GM12878 (cell line): ENCODE data around the gene MAFG. TPM values are rescaled to one million over a fixed set of nuclear protein-coding genes. Genes with fewer than 3 reads are reported as not detected.

Experiments used
- ATAC-seq: fragments of 200-7000 bp; cut with Tn5 transposase; 3 replicates; pipeline ENCODE4 v1.9.1; 2020; ENCODE audit warnings: mild to moderate bottlenecking, moderate library complexity
- BruUV-seq: library from RNA; stranded (reverse); fragments of 400-500 nt; replicated peaks from 2 replicates; lab custom pipeline; 2021; lab: Mats Ljungman, UMichigan
- CTCF ChIA-PET: fragments of 300-600 bp; sonication (Branson Sonifier 250); formaldehyde crosslinking; extraction: SDS; loops from one replicate; lab custom pipeline; 2021; ENCODE audit warnings: inconsistent platforms; lab: Yijun Ruan, JAX
- POLR2A ChIA-PET: fragments of 350-600 bp; formaldehyde crosslinking; extraction: SDS; loops from one replicate; lab custom pipeline; 2021; ENCODE audit warnings: inconsistent platforms; lab: Charles Lee
- RAD21 ChIA-PET: fragments of 300-600 bp; sonication (Branson Sonifier 250); formaldehyde crosslinking; loops from one replicate; lab custom pipeline; 2023; ENCODE audit warnings: antibody characterized with exemption; ENCODE audit not compliant: unreplicated experiment; lab: Charles Lee
- SMC1A ChIA-PET: fragments of 300-600 bp; sonication (Branson Sonifier 250); formaldehyde crosslinking; loops from one replicate; lab custom pipeline; 2023; ENCODE audit not compliant: unreplicated experiment, uncharacterized antibody; lab: Charles Lee
- DNase-seq: peaks from one replicate; pipeline ENCODE4 v3.0.0-alpha.2; 2011; ENCODE audit warnings: low read depth, low spot score
- FAIRE-seq: peaks from 3 replicates; lab custom pipeline; 2011; peaks lifted over from hg19 to GRCh38; lab: Jason Lieb, UNC
- H2AFZ ChIP-seq: 2 replicates; pipeline ENCODE4 v1.6.0; 2011; ENCODE audit warnings: low read depth, low read length, control low read depth; ENCODE audit not compliant: control insufficient read depth
- H3K27ac ChIP-seq: 2 replicates; pipeline ENCODE4 v1.5.1; 2011; ENCODE audit warnings: control low read depth; ENCODE audit not compliant: control insufficient read depth, insufficient read depth
- H3K27me3 ChIP-seq, 2 experiments: replicated peaks in 1 of 2; 2 replicates each; pipeline versions ENCODE4 v1.6.0 to v1.6.1; 2011; ENCODE audit warnings: low read length in 1 of 2; ENCODE audit not compliant: control insufficient read depth in 2 of 2, insufficient read depth in 2 of 2
- H3K36me3 ChIP-seq, 2 experiments: 2 replicates each; pipeline ENCODE4 v1.5.1; 2011; ENCODE audit warnings: low read length in 1 of 2; ENCODE audit not compliant: control insufficient read depth in 2 of 2, insufficient read depth in 2 of 2
- H3K4me1 ChIP-seq: 2 replicates; pipeline ENCODE4 v1.6.1; 2011; ENCODE audit warnings: mild to moderate bottlenecking, low read length, moderate library complexity, mixed read lengths; ENCODE audit not compliant: control insufficient read depth, insufficient read depth
- H3K4me2 ChIP-seq: 2 replicates; pipeline ENCODE4 v1.6.0; 2011; ENCODE audit warnings: control low read depth; ENCODE audit not compliant: control insufficient read depth, insufficient read depth
- H3K4me3 ChIP-seq: fragments of 200-600 bp; sonication (generic); 2 replicates; pipeline ENCODE4 v1.5.1; 2016
- H3K79me2 ChIP-seq: 2 replicates; pipeline ENCODE4 v1.6.0; 2011; ENCODE audit warnings: low read length; ENCODE audit not compliant: control insufficient read depth, insufficient read depth
- H3K9ac ChIP-seq: 2 replicates; pipeline ENCODE4 v1.8.0; 2011; ENCODE audit warnings: low read length, control low read depth, mixed read lengths; ENCODE audit not compliant: control insufficient read depth, insufficient read depth
- H3K9me3 ChIP-seq: replicated peaks from 3 replicates; pipeline ENCODE4 v1.5.1; 2011; ENCODE audit warnings: mild to moderate bottlenecking, low read length; ENCODE audit not compliant: control insufficient read depth, insufficient read depth
- H4K20me1 ChIP-seq: 2 replicates; pipeline ENCODE4 v1.6.0; 2011; ENCODE audit not compliant: control insufficient read depth, insufficient read depth
- ATF2 ChIP-seq: IDR thresholded peaks from 2 replicates; pipeline ENCODE4 v1.6.1; 2012; ENCODE audit warnings: low read length, inconsistent platforms
- HDAC6 ChIP-seq: fragments of 200-600 bp; sonication (generic); IDR thresholded peaks from one replicate; pipeline ENCODE4 v1.8.0; 2017; ENCODE audit warnings: antibody characterized with exemption; ENCODE audit not compliant: unreplicated experiment
- IKZF1 ChIP-seq: fragments of 450-650 bp; conservative IDR thresholded peaks from 2 replicates; pipeline ENCODE4 v1.6.1; 2017; ENCODE audit warnings: antibody characterized with exemption, mild to moderate bottlenecking
- IKZF2 ChIP-seq, 2 experiments: fragments of 450-650 bp; IDR thresholded peaks; 2 replicates each; pipeline ENCODE4 v1.6.1; 2017; ENCODE audit warnings: mild to moderate bottlenecking in 2 of 2, moderate library complexity in 2 of 2
- IRF3 ChIP-seq: fragments of 450-650 bp; IDR thresholded peaks from 2 replicates; pipeline ENCODE4 v1.6.1; 2014; ENCODE audit warnings: mild to moderate bottlenecking
- IRF5 ChIP-seq: fragments of 450-650 bp; IDR thresholded peaks from 2 replicates; pipeline ENCODE4 v1.6.1; 2017; ENCODE audit warnings: borderline replicate concordance
- MTA3 ChIP-seq: IDR thresholded peaks from 2 replicates; pipeline ENCODE4 v1.6.1; 2012; ENCODE audit warnings: low read length, inconsistent platforms, borderline replicate concordance
- NKRF ChIP-seq: fragments of 450-650 bp; conservative IDR thresholded peaks from 2 replicates; pipeline ENCODE4 v1.6.1; 2017; ENCODE audit warnings: mild to moderate bottlenecking, moderate library complexity
- STAT3 ChIP-seq: IDR thresholded peaks from 2 replicates; pipeline ENCODE4 v1.6.1; 2011; ENCODE audit warnings: low read depth, low read length, improper control_type of control experiment
- USF1 ChIP-seq: IDR thresholded peaks from 2 replicates; pipeline ENCODE4 v1.6.1; 2011; ENCODE audit warnings: borderline replicate concordance, low read depth, mild to moderate bottlenecking, moderate library complexity, mixed read lengths, low read length; ENCODE audit not compliant: insufficient read depth; ENCODE audit errors: extremely low read length
- ZBED1 ChIP-seq: IDR thresholded peaks from 2 replicates; pipeline ENCODE4 v1.6.1; 2016; ENCODE audit warnings: borderline replicate concordance
- ZBTB33 ChIP-seq: fragments of 450-650 bp; IDR thresholded peaks from 2 replicates; pipeline ENCODE4 v1.6.1; 2017; ENCODE audit warnings: mild to moderate bottlenecking
- WGBS: methylation state at CpG from one replicate; pipeline ENCODE4 v1.1.6; 2016; ENCODE audit warnings: low lambda C conversion rate; ENCODE audit not compliant: insufficient replicate concordance, insufficient coverage; ENCODE audit errors: missing lambda C conversion rate; 5-methylcytosine and 5-hydroxymethylcytosine counted together
- in situ Hi-C: fragments of 300-500 bp; cut with MboI; formaldehyde crosslinking; loops from 9 replicates; pipeline ENCODE4 v1.14.3; 2018; ENCODE audit warnings: mixed read lengths
- intact Hi-C: fragments of 100-400 bp; cut with micrococcal nuclease; formaldehyde crosslinking; loops from one replicate; pipeline ENCODE4 v1.14.2; 2022; ENCODE audit not compliant: unreplicated experiment
- polyA plus RNA-seq, 11 experiments: library from polyadenylated mRNA; depleted of rRNA in 4 of 11; unstranded in 6 of 11; stranded (reverse) in 5 of 11; fragments of >200 nt; fragmentation: Nextera tagmentation in 4 of 11; fragmentation: Illumina TruSeq in 1 of 11; extraction: Ambion mirVana in 4 of 11; extraction: Trizol in 1 of 11; gene quantifications; 1 replicate in 1 of 11; 2 replicates in 10 of 11; pipeline versions ENCODE4 v1.2.1 to v1.2.3, GENCODE V29; 2011 to 2016; ENCODE audit warnings: inconsistent platforms in 2 of 11, missing spikeins in 2 of 11, low read depth in 1 of 11
- total RNA-seq, 4 experiments: library from RNA; depleted of rRNA in 3 of 4; stranded (reverse); fragments of >200 nt in 3 of 4; fragmentation: Illumina TruSeq in 1 of 4; extraction: Trizol in 1 of 4; gene quantifications; 2 replicates each; pipeline versions ENCODE4 v1.2.1 to v1.2.3, GENCODE V29; 2013 to 2021

Gene MAFG
- total and polyA plus RNA-seq, 10 of the 15 experiments (the other 5 are each of a cell fraction or from before 2014, with no cell fraction given): 0.48 to 20.1 (median 7.6) TPM

- Histone ChIP-seq H3K27me3 (no peaks in the 10 kb centered on the region), H3K36me3 (peaks cover 2 to 24% of the 10 kb centered on the region in 2 experiments; a peak in 2 of 4 replicates), H3K4me3 (peak overlapping the region; percentile 95), H3K79me2 (peaks cover 53% of the 10 kb centered on the region), H3K4me2 (peak overlapping the region; percentile 81), H3K4me1 (0 out of 2 replicates have a peak, but pooled peaks cover 8% of the 10 kb centered on the region), H2AFZ (no peak overlapping the region), H3K9ac (peak overlapping the region; percentile 91), H4K20me1 (0 out of 2 replicates have a peak, but pooled peaks cover 3% of the 10 kb centered on the region), H3K27ac (peak overlapping the region; percentile 83), H3K9me3 (no peaks in the 10 kb centered on the region)
- ChIA-PET RAD21 (interaction anchor here (0.9 to 2.1 kb wide), 6 partner anchors 8 to 86 kb away, joined by 3 to 8 read pairs (median 4); partner anchors contain the start of genes ALYREF and ANAPC11), POLR2A (interaction anchor here (0.6 to 3.5 kb wide), 13 partner anchors 7 to 229 kb away, joined by 3 to 26 read pairs (median 6); partner anchors contain the start of genes ALYREF, ANAPC11, FASN and MCRIP1), CTCF (interaction anchor here (0.6 to 2.5 kb wide), 21 partner anchors 9 to 168 kb away, joined by 3 to 10 read pairs (median 4); partner anchors contain the start of genes DCXR, MAFG and P4HB), SMC1A (interaction anchor here (0.8 to 1.7 kb wide), 4 partner anchors 8 to 44 kb away, joined by 3 to 7 read pairs (median 5); partner anchors contain the start of gene ANAPC11)
- 5% methylated on average over 47 of the region's 52 CpGs for WGBS
- in situ Hi-C loops: no loop called here
- no TSS peak for BruUV-seq
- ATAC-seq: peak; percentile 60
- intact Hi-C loops: loop anchor here (5.0 kb wide), 1 partner anchor 58 kb away; the partner anchor contains the start of gene MAFG
- FAIRE-seq: no peak
- no peak for DNase-seq
- no peak for TF ChIP-seq USF1
- TF ChIP-seq ATF2: no peak
- no peak for TF ChIP-seq STAT3
- TF ChIP-seq IKZF1: no peak
- no peak for TF ChIP-seq HDAC6
- TF ChIP-seq NKRF: 0 out of 2 replicates have a peak, but pooled peaks have one; percentile 12
- TF ChIP-seq MTA3: no peak
- no peak for TF ChIP-seq ZBED1
- TF ChIP-seq IRF5: no peak
- TF ChIP-seq IKZF2 (IDR thresholded peaks at IDR 0.05): no peak
- TF ChIP-seq IRF3: no peak
- TF ChIP-seq ZBTB33: no peak
These were observed 58.1 kb downstream of the MAFG start for GRCh38 chr17:81869221-81870130.
